HepG2 (cell line): ENCODE measurements around the gene PMS1. TPM values are rescaled to one million over a fixed set of nuclear protein-coding genes. Genes with fewer than 3 reads are reported as not detected.
A peak's percentile ranks its signal among the peaks of the same experiment; 100 is the strongest.

ENCODE experiments used
- ARNT ChIP-seq: fragments of 450-650 bp; IDR thresholded peaks from 2 replicates; pipeline ENCODE4 v1.6.1; 2017
- ATF7 ChIP-seq, 2 experiments: fragments of 450-650 bp in 1 of 2; sonication (generic) in 1 of 2; formaldehyde crosslinking in 1 of 2; IDR thresholded peaks; 2 replicates each; pipeline versions ENCODE4 v1.4.0 to v1.6.1; 2016 to 2020; ENCODE audit warnings: antibody characterized with exemption in 1 of 2, mild to moderate bottlenecking in 1 of 2, missing genetic modification reagents in 1 of 2
- CREB1 ChIP-seq, 2 experiments: fragments of 450-650 bp in 1 of 2; IDR thresholded peaks; 2 replicates each; pipeline ENCODE4 v1.6.1; 2016 to 2017; ENCODE audit warnings: control low read depth in 1 of 2, mild to moderate bottlenecking in 1 of 2, missing compliant biosample characterization in 1 of 2, missing genetic modification characterization in 1 of 2
- DPF2 ChIP-seq: sonication (generic); formaldehyde crosslinking; IDR thresholded peaks from 2 replicates; pipeline ENCODE4 v1.4.0; 2020; ENCODE audit warnings: mild to moderate bottlenecking, low read depth, missing genetic modification reagents, borderline replicate concordance
- FOSL2 ChIP-seq: sonication (generic); formaldehyde crosslinking; IDR thresholded peaks from 2 replicates; pipeline ENCODE4 v1.4.0; 2020; ENCODE audit warnings: missing genetic modification reagents
- GTF2F1 ChIP-seq: fragments of 150-350 bp; IDR thresholded peaks from 2 replicates; pipeline ENCODE4 v1.6.1; 2014; ENCODE audit warnings: low read length
- HOXA7 ChIP-seq: sonication (generic); formaldehyde crosslinking; IDR thresholded peaks from 2 replicates; pipeline ENCODE4 v1.8.1; 2022; ENCODE audit warnings: mild to moderate bottlenecking, missing genetic modification reagents, moderate library complexity
- HOXA9 ChIP-seq: sonication (generic); formaldehyde crosslinking; IDR thresholded peaks from 2 replicates; pipeline ENCODE4 v1.8.1; 2022; ENCODE audit warnings: missing genetic modification reagents, mild to moderate bottlenecking, moderate library complexity, borderline replicate concordance
- ISX ChIP-seq: sonication (generic); formaldehyde crosslinking; conservative IDR thresholded peaks from 2 replicates; pipeline ENCODE4 v1.5.0; 2020; ENCODE audit warnings: missing genetic modification reagents
- JUN ChIP-seq: sonication (generic); formaldehyde crosslinking; IDR thresholded peaks from 2 replicates; pipeline ENCODE4 v1.4.0; 2020; ENCODE audit warnings: mild to moderate bottlenecking, missing genetic modification reagents
- MAFF ChIP-seq: IDR thresholded peaks from 2 replicates; pipeline ENCODE4 v1.6.1; 2011; ENCODE audit warnings: low read depth, low read length, improper control_type of control experiment
- NCOA2 ChIP-seq: sonication (generic); formaldehyde crosslinking; IDR thresholded peaks from 2 replicates; pipeline ENCODE4 v1.8.0; 2022; ENCODE audit warnings: inconsistent platforms
- NFE2 ChIP-seq: sonication (generic); formaldehyde crosslinking; IDR thresholded peaks from 2 replicates; pipeline ENCODE4 v1.4.0; 2020; ENCODE audit warnings: missing genetic modification reagents
- PHF5A ChIP-seq: IDR thresholded peaks from one replicate; pipeline ENCODE4 v1.6.1; 2018; ENCODE audit warnings: low read depth, missing genetic modification reagents; ENCODE audit not compliant: unreplicated experiment
- POLR2AphosphoS5 ChIP-seq: IDR thresholded peaks from 2 replicates; pipeline ENCODE4 v1.6.1; 2012; ENCODE audit warnings: low read depth, low read length
- RARA ChIP-seq: IDR thresholded peaks from 2 replicates; pipeline ENCODE4 v1.6.1; 2016; ENCODE audit warnings: missing genetic modification reagents, missing compliant biosample characterization
- SAFB2 ChIP-seq: sonication (generic); formaldehyde crosslinking; IDR thresholded peaks from 2 replicates; pipeline ENCODE4 v1.5.1; 2020; ENCODE audit warnings: missing genetic modification reagents, low read depth, mild to moderate bottlenecking, borderline replicate concordance
- SP140L ChIP-seq: sonication (generic); formaldehyde crosslinking; IDR thresholded peaks from 2 replicates; pipeline ENCODE4 v1.4.0; 2020; ENCODE audit warnings: missing genetic modification reagents, borderline replicate concordance
- SPEN ChIP-seq: sonication (generic); formaldehyde crosslinking; IDR thresholded peaks from 2 replicates; pipeline ENCODE4 v1.5.1; 2020; ENCODE audit warnings: low read depth, mild to moderate bottlenecking, missing genetic modification reagents
- TSC22D2 ChIP-seq: sonication (generic); formaldehyde crosslinking; IDR thresholded peaks from 2 replicates; pipeline ENCODE4 v1.5.1; 2020; ENCODE audit warnings: missing genetic modification reagents, mild to moderate bottlenecking, borderline replicate concordance
- U2AF2 ChIP-seq: fragments of 200-400 bp; formaldehyde crosslinking; IDR thresholded peaks from 2 replicates; pipeline ENCODE4 v1.6.1; 2017; ENCODE audit warnings: low read depth, mild to moderate bottlenecking, low read length
- ZNF292 ChIP-seq: sonication (generic); formaldehyde crosslinking; IDR thresholded peaks from 2 replicates; pipeline ENCODE4 v1.8.1; 2022; ENCODE audit warnings: mild to moderate bottlenecking, low read depth, missing genetic modification reagents, borderline replicate concordance
- ZNF337 ChIP-seq: sonication (generic); formaldehyde crosslinking; IDR thresholded peaks from 2 replicates; pipeline ENCODE4 v1.5.1; 2020; ENCODE audit warnings: missing genetic modification reagents, low read depth, mild to moderate bottlenecking, borderline replicate concordance
- ZNF33A ChIP-seq: sonication (generic); formaldehyde crosslinking; IDR thresholded peaks from 2 replicates; pipeline ENCODE4 v1.5.1; 2020; ENCODE audit warnings: missing genetic modification reagents, mild to moderate bottlenecking, moderate library complexity, borderline replicate concordance
- ZNF383 ChIP-seq: sonication (generic); formaldehyde crosslinking; IDR thresholded peaks from 2 replicates; pipeline ENCODE4 v1.4.0; 2020; ENCODE audit warnings: missing genetic modification reagents, mild to moderate bottlenecking, borderline replicate concordance
- ZNF547 ChIP-seq: sonication (generic); formaldehyde crosslinking; IDR thresholded peaks from 2 replicates; pipeline ENCODE4 v1.5.1; 2020; ENCODE audit warnings: mild to moderate bottlenecking, missing genetic modification reagents
- ZNF567 ChIP-seq: sonication (generic); formaldehyde crosslinking; IDR thresholded peaks from 2 replicates; pipeline ENCODE4 v1.8.1; 2023; ENCODE audit warnings: mild to moderate bottlenecking, missing genetic modification reagents, borderline replicate concordance
- ZNF572 ChIP-seq: sonication (generic); formaldehyde crosslinking; IDR thresholded peaks from 2 replicates; pipeline ENCODE4 v1.5.1; 2020; ENCODE audit warnings: mild to moderate bottlenecking, missing genetic modification reagents
- ZNF589 ChIP-seq: sonication (generic); formaldehyde crosslinking; conservative IDR thresholded peaks from 2 replicates; pipeline ENCODE4 v1.8.0; 2022; ENCODE audit warnings: mild to moderate bottlenecking, moderate library complexity, missing genetic modification reagents
- ZNF605 ChIP-seq: sonication (generic); formaldehyde crosslinking; IDR thresholded peaks from 2 replicates; pipeline ENCODE4 v1.8.0; 2022; ENCODE audit warnings: mild to moderate bottlenecking, missing genetic modification reagents
- polyA plus RNA-seq, 8 experiments: library from polyadenylated mRNA; depleted of rRNA in 3 of 8; stranded (reverse) in 7 of 8; unstranded in 1 of 8; fragments of >200 nt; fragmentation: Illumina TruSeq in 4 of 8; extraction: Trizol in 4 of 8; gene quantifications; 2 replicates each; pipeline versions ENCODE4 v1.2.1 to v1.2.3, GENCODE V29; 2011 to 2016; ENCODE audit warnings: low read depth in 4 of 8, missing spikeins in 1 of 8, mixed read lengths in 1 of 8; ENCODE audit not compliant: insufficient read depth in 1 of 8
- total RNA-seq, 5 experiments: library from RNA; depleted of rRNA; stranded (reverse); fragments of >200 nt; fragmentation: Illumina TruSeq; extraction: Trizol; gene quantifications; 2 replicates each; pipeline ENCODE4 v1.2.3, GENCODE V29; 2016; ENCODE audit warnings: low read depth in 1 of 5

The PMS1 gene
- total and polyA plus RNA-seq, 2 of the 13 experiments (the other 11 are each of a cell fraction or from before 2014, with no cell fraction given) = 14.6 to 39.9 TPM

DNA sequence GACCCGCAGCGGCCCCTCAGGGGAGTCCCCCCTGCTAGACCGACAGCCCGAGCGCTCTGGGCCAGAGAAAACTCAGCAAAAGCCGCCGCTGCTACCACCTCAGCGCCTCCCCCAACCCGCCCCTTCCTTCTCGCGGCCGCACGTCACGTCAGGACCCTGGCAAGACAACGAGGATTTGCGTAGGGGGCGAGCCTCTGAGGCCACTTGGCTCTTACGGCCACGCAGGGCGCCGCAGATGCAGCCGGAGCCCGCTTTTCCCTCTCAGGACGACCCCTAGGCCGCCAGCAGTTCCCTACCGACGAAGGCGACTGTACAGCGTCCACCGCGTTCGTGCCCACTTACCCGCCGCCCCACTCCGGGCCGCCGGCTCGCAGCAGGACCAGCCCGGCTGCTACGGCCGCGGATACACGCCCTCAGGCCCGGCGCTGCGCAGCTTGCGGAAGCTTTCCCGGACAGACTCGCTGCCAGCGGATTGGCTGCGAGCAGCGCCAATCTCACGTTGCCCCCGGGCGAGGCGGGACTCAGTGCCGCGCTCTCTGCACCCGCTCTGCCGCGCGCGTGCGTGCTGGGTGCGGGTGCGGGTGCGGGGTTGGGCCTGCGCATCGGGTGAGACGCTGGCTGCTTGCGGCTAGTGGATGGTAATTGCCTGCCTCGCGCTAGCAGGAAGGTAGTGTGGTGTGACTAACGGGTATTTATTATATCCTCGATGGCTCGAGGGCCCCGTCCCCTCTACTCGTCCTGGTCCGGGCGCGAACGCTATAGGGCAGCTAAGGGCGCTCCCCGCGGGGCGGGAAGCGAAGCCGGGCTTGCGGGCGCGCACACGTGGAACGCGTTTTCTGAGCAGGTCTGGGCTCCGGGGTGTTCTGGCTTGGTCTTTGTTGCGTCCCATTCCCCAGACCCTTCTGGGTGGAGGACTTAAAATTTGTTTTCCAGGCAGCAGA is at the start of gene PMS1, which contains the start of gene ORMDL1 (continued):
- TF ChIP-seq DPF2 (CRISPR knock-in tag) (no peak; the same call in 1 of the 2 replicates), SAFB2 (CRISPR knock-in tag) (no peak; the same call in none of the 2 replicates), ARNT (no peak), ZNF589 (CRISPR knock-in tag) (peak; percentile 97), JUN (CRISPR knock-in tag) (peak; percentile 67; the same call in 1 of the 2 replicates), ZNF383 (CRISPR knock-in tag) (peak; percentile 95; the same call in 1 of the 2 replicates), NCOA2 (CRISPR knock-in tag) (no peak; the same call in 1 of the 2 replicates), POLR2AphosphoS5 (peak; percentile 96), ZNF337 (peak; percentile 98), SPEN (CRISPR knock-in tag) (peak; percentile 95), ATF7 (IDR thresholded peaks at IDR 0.05) (no peak), ATF7 (CRISPR knock-in tag; IDR thresholded peaks at IDR 0.05) (peak; percentile 83), ZNF33A (CRISPR knock-in tag) (no peak), ZNF567 (CRISPR knock-in tag) (peak; percentile 53; the same call in 1 of the 2 replicates), ZNF547 (CRISPR knock-in tag) (peak; percentile 98), CREB1 (IDR thresholded peaks at IDR 0.05) (peak; percentile 79), CREB1 (CRISPR knock-in tag; IDR thresholded peaks at IDR 0.05) (peak; percentile 87), ISX (CRISPR knock-in tag) (peak; percentile 79; the same call in 1 of the 2 replicates), ZNF605 (CRISPR knock-in tag) (peak; percentile 99), ZNF292 (CRISPR knock-in tag) (peak; percentile 87; the same call in 1 of the 2 replicates), RARA (CRISPR knock-in tag) (0 out of 2 replicates have a peak, but pooled peaks have one; percentile 2), SP140L (no peak; the same call in 1 of the 2 replicates), HOXA9 (CRISPR knock-in tag) (peak; percentile 76; the same call in 1 of the 2 replicates), NFE2 (CRISPR knock-in tag) (no peak; the same call in 1 of the 2 replicates), GTF2F1 (0 out of 2 replicates have a peak, but pooled peaks have one; percentile 23), MAFF (no peak), HOXA7 (CRISPR knock-in tag) (peak; percentile 67; the same call in 1 of the 2 replicates), ZNF572 (CRISPR knock-in tag) (peak; percentile 74), FOSL2 (CRISPR knock-in tag) (peak; percentile 31), U2AF2 (peak; percentile 79; the same call in 1 of the 2 replicates), PHF5A (peak; percentile 81), TSC22D2 (CRISPR knock-in tag) (peak; percentile 90; the same call in 1 of the 2 replicates)
